HepG2 (cell line): ENCODE measurements around the gene BMPR2. TPM values are rescaled to one million over a fixed set of nuclear protein-coding genes. Genes with fewer than 3 reads are reported as not detected.

Source experiments
- AHR ChIP-seq: IDR thresholded peaks from 2 replicates; pipeline ENCODE4 v1.6.1; 2018; ENCODE audit warnings: missing genetic modification reagents, missing compliant biosample characterization
- BORCS8-MEF2B ChIP-seq: sonication (generic); formaldehyde crosslinking; IDR thresholded peaks from 2 replicates; pipeline ENCODE4 v1.8.0; 2022; ENCODE audit warnings: mild to moderate bottlenecking, missing genetic modification reagents
- CREBL2 ChIP-seq: sonication (generic); formaldehyde crosslinking; IDR thresholded peaks from 2 replicates; pipeline ENCODE4 v1.8.1; 2023; ENCODE audit warnings: missing genetic modification reagents, mild to moderate bottlenecking, borderline replicate concordance
- ELF1 ChIP-seq: sonication (generic); formaldehyde crosslinking; IDR thresholded peaks from 2 replicates; pipeline ENCODE4 v1.4.0; 2020; ENCODE audit warnings: missing genetic modification reagents
- FOXK2 ChIP-seq: fragments of 450-650 bp; IDR thresholded peaks from 2 replicates; pipeline ENCODE4 v1.6.1; 2016
- PBX3 ChIP-seq: sonication (generic); formaldehyde crosslinking; IDR thresholded peaks from 2 replicates; pipeline ENCODE4 v1.8.1; 2023; ENCODE audit warnings: missing genetic modification reagents, inconsistent platforms, borderline replicate concordance
- PRDM10 ChIP-seq: sonication (generic); formaldehyde crosslinking; IDR thresholded peaks from 2 replicates; pipeline ENCODE4 v1.4.0; 2020; ENCODE audit warnings: low read depth, missing genetic modification reagents
- SALL1 ChIP-seq: sonication (generic); formaldehyde crosslinking; IDR thresholded peaks from 2 replicates; pipeline ENCODE4 v1.8.0; 2022; ENCODE audit warnings: mild to moderate bottlenecking, missing genetic modification reagents
- TBL1XR1 ChIP-seq: fragments of 150-350 bp; IDR thresholded peaks from 2 replicates; pipeline ENCODE4 v1.6.1; 2014; ENCODE audit warnings: borderline replicate concordance, low read length; ENCODE audit not compliant: partially characterized antibody
- TCF12 ChIP-seq, 2 experiments: fragments of 450-650 bp in 1 of 2; sonication (generic) in 1 of 2; formaldehyde crosslinking in 1 of 2; IDR thresholded peaks; 2 replicates each; pipeline versions ENCODE4 v1.6.1 to v1.8.0; 2017 to 2022; ENCODE audit warnings: antibody characterized with exemption in 1 of 2, mild to moderate bottlenecking in 1 of 2, missing genetic modification reagents in 1 of 2, moderate library complexity in 1 of 2
- U2AF1 ChIP-seq: fragments of 200-400 bp; formaldehyde crosslinking; optimal IDR thresholded peaks from 2 replicates; pipeline ENCODE3; 2017; ENCODE audit warnings: mild to moderate bottlenecking, low read depth, low read length
- ZBTB7A ChIP-seq: sonication (generic); formaldehyde crosslinking; IDR thresholded peaks from 2 replicates; pipeline ENCODE4 v1.8.0; 2022; ENCODE audit warnings: mild to moderate bottlenecking, missing genetic modification reagents
- ZFP37 ChIP-seq: sonication (generic); formaldehyde crosslinking; IDR thresholded peaks from 2 replicates; pipeline ENCODE4 v1.4.0; 2020; ENCODE audit warnings: missing genetic modification reagents, borderline replicate concordance
- ZMYM2 ChIP-seq: sonication (generic); formaldehyde crosslinking; IDR thresholded peaks from 2 replicates; pipeline ENCODE4 v1.8.0; 2022; ENCODE audit warnings: mild to moderate bottlenecking, missing genetic modification reagents
- ZNF142 ChIP-seq: sonication (generic); formaldehyde crosslinking; IDR thresholded peaks from 2 replicates; pipeline ENCODE4 v1.4.0; 2020; ENCODE audit warnings: missing genetic modification reagents
- ZNF260 ChIP-seq: sonication (generic); formaldehyde crosslinking; IDR thresholded peaks from 2 replicates; pipeline ENCODE4 v1.4.0; 2020; ENCODE audit warnings: missing genetic modification reagents, low read depth, mild to moderate bottlenecking, borderline replicate concordance
- ZSCAN30 ChIP-seq: sonication (generic); formaldehyde crosslinking; IDR thresholded peaks from 2 replicates; pipeline ENCODE4 v1.5.0; 2020; ENCODE audit warnings: mild to moderate bottlenecking, missing genetic modification reagents
- polyA plus RNA-seq, 8 experiments: library from polyadenylated mRNA; depleted of rRNA in 3 of 8; stranded (reverse) in 7 of 8; unstranded in 1 of 8; fragments of >200 nt; fragmentation: Illumina TruSeq in 4 of 8; extraction: Trizol in 4 of 8; gene quantifications; 2 replicates each; pipeline versions ENCODE4 v1.2.1 to v1.2.3, GENCODE V29; 2011 to 2016; ENCODE audit warnings: low read depth in 4 of 8, missing spikeins in 1 of 8, mixed read lengths in 1 of 8; ENCODE audit not compliant: insufficient read depth in 1 of 8
- total RNA-seq, 5 experiments: library from RNA; depleted of rRNA; stranded (reverse); fragments of >200 nt; fragmentation: Illumina TruSeq; extraction: Trizol; gene quantifications; 2 replicates each; pipeline ENCODE4 v1.2.3, GENCODE V29; 2016; ENCODE audit warnings: low read depth in 1 of 5

Gene BMPR2
- total and polyA plus RNA-seq, 2 of the 13 experiments (the other 11 are each of a cell fraction or from before 2014, with no cell fraction given): 5.5 to 10.3 TPM

GRCh38 chr2:202588647-202589581, 212.8 kb downstream of the BMPR2 start (continued):
- peak; percentile 80; the same call in 1 of the 2 replicates for TF ChIP-seq CREBL2 (CRISPR knock-in tag)
- TF ChIP-seq ZNF260 (CRISPR knock-in tag): no peak
- TF ChIP-seq ZMYM2 (CRISPR knock-in tag): peak; percentile 51; the same call in 1 of the 2 replicates
- TF ChIP-seq U2AF1: no peak
- no peak for TF ChIP-seq ZFP37 (CRISPR knock-in tag)
- TF ChIP-seq TBL1XR1: no peak
- TF ChIP-seq TCF12 (IDR thresholded peaks at IDR 0.05): no peak
- TF ChIP-seq TCF12 (CRISPR knock-in tag; IDR thresholded peaks at IDR 0.05): no peak
- TF ChIP-seq BORCS8-MEF2B (CRISPR knock-in tag): peak; percentile 72; the same call in 1 of the 2 replicates
- 0 out of 2 replicates have a peak, but pooled peaks have one; percentile 28 for TF ChIP-seq ZNF142 (CRISPR knock-in tag)
- no peak for TF ChIP-seq ZSCAN30 (CRISPR knock-in tag)
- TF ChIP-seq PRDM10 (CRISPR knock-in tag): no peak; the same call in 1 of the 2 replicates
- TF ChIP-seq ELF1: no peak
- TF ChIP-seq AHR (CRISPR knock-in tag): peak; percentile 88
- peak; percentile 87 for TF ChIP-seq ZBTB7A (CRISPR knock-in tag)
- TF ChIP-seq FOXK2: peak; percentile 32; the same call in 1 of the 2 replicates
- TF ChIP-seq PBX3 (CRISPR knock-in tag): no peak
- peak; percentile 93 for TF ChIP-seq SALL1 (CRISPR knock-in tag)
